Tibial artery (tissue), 4 donors: Measurements from ENCODE around the gene DECR2.

Experiments used
- DNase-seq, 2 donors: peaks; one replicate each; pipeline ENCODE4 v3.0.0-alpha.2; 2019
- H3K27ac ChIP-seq, 2 donors: fragments of 200-600 bp; sonication (generic) in 1 of 2; 1 replicate in 1 of 2; 2 replicates in 1 of 2; pipeline ENCODE4 v1.5.1; 2018 to 2019; ENCODE audit warnings: mild to moderate bottlenecking in 1 of 2
- H3K27me3 ChIP-seq, 2 donors: fragments of 200-600 bp; sonication (generic) in 1 of 2; one replicate each; pipeline versions ENCODE4 v1.5.1 to v1.6.0; 2016 to 2019
- H3K36me3 ChIP-seq, 3 donors: fragments of 200-600 bp; sonication (generic) in 2 of 3; one replicate each; pipeline ENCODE4 v1.5.1; 2016 to 2019; ENCODE audit warnings: mild to moderate bottlenecking in 2 of 3
- H3K4me1 ChIP-seq, 4 donors: fragments of 200-600 bp; sonication (generic) in 2 of 4; 1 replicate in 3 of 4; 2 replicates in 1 of 4; pipeline ENCODE4 v1.5.1; 2016 to 2019
- H3K4me3 ChIP-seq, 2 donors: fragments of 200-600 bp; sonication (generic) in 1 of 2; 1 replicate in 1 of 2; 2 replicates in 1 of 2; pipeline ENCODE4 v1.5.1; 2018 to 2019; ENCODE audit warnings: mild to moderate bottlenecking in 2 of 2
- H3K9me3 ChIP-seq, 3 donors: fragments of 200-600 bp; sonication (generic) in 1 of 3; one replicate each; pipeline ENCODE4 v1.5.1; 2016 to 2019
- CTCF ChIP-seq, 2 experiments: fragments of 200-600 bp in 1 of 2; fragments of 450-650 bp in 1 of 2; IDR thresholded peaks; one replicate each; pipeline ENCODE4 v1.5.1; 2017 to 2019; ENCODE audit warnings: antibody characterized with exemption in 2 of 2, mild to moderate bottlenecking in 1 of 2, moderate library complexity in 1 of 2
- intact Hi-C: fragments of 100-400 bp; cut with DNase I; formaldehyde crosslinking; loops from one replicate; pipeline ENCODE4 v1.15.0; 2023; ENCODE audit warnings: low total_unique reads

The DECR2 gene

GRCh38 chr16:354971-355461, 46.7 kb upstream of the DECR2 start:
- Histone ChIP-seq H3K4me1 (peaks cover 0 to 22% (median 16%) of the 10 kb centered on the region in 4 donors), H3K27me3 (no peaks in the 10 kb centered on the region), H3K27ac (no peak overlapping the region), H3K4me3 (no peak overlapping the region), H3K9me3 (no peaks in the 10 kb centered on the region), H3K36me3 (peaks cover 0 to 9% (median 0%) of the 10 kb centered on the region in 3 donors)
- TF ChIP-seq CTCF (IDR thresholded peaks at IDR 0.05), result no peak
- intact Hi-C loops, result loop anchor here (5.0 kb wide), 1 partner anchor 47 kb away; the partner anchor contains the start of gene DECR2
- no peak for DNase-seq

DNA sequence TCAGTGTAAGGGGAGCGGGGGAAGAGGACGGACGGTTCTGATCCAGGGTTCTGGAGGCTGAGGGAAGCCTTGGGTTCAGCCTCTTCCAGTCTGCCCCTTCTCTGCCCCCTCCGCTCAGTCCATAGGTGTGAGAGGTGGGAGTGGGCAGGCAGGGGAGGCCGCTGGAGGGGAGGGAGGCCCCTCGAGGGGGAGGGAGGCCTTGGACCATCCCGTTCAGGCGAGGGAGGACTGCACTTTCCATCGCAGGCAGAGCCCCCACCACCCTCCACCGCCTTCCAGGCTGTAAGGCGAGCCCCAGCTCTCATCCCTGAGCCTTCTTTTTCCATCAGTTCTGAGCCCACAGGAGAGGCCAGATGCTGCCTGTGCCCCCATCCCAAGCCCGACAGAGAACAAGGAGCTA, 44.9 kb upstream of the DECR2 start:
- peaks cover 0 to 10% (median 6%) of the 10 kb centered on the region in 4 donors for H3K4me1 ChIP-seq
- intact Hi-C loops, result no loop called here
- H3K4me3 ChIP-seq, result no peak overlapping the region
- no peaks in the 10 kb centered on the region for H3K9me3 ChIP-seq
- DNase-seq, result no peak
- peaks cover 0 to 4% of the 10 kb centered on the region in 2 donors for H3K27me3 ChIP-seq
- H3K36me3 ChIP-seq, result no peaks in the 10 kb centered on the region
- TF ChIP-seq CTCF (IDR thresholded peaks at IDR 0.05), result no peak
- no peak overlapping the region for H3K27ac ChIP-seq

DNA sequence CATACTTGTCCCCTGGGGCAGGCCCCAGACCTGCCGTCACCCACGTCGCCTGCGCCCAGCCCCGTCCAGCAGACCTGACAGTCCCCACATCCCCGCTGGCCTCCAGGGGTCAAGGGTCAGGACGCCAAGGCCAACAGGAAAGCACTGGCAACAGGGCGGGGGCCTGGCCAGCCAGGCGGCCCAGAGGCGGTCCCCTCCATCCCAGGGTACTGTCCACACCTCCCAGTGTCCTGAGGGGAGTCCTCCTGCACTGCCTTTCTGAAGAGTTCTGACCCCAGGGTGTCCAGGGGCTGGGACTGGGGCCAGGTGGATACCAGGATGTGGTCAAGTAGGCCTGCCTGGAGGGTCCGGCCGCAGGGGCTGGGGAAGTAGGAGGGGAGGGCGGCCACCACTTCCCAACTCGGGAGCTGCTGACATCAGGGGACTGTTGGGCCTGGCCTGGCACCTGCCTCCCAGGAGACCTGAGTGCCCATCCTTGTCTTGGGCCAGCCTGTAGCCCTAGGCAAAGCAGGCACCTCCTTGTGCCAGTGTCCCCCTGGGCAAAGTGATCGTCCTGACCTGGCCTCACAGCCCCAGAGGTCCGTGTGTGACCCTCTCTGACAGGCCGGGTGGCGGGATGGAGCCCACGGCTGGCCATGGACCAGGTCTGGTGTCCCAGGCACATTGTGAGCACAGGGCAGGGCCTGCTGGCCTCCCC, 42.5 kb upstream of the DECR2 start:
- peaks cover 0 to 25% of the 10 kb centered on the region in 2 donors for H3K27me3 ChIP-seq
- H3K27ac ChIP-seq, result no peak overlapping the region
- H3K4me1 ChIP-seq, result peaks cover 0 to 8% (median 4%) of the 10 kb centered on the region in 4 donors
- no peak for TF ChIP-seq CTCF (IDR thresholded peaks at IDR 0.05)
- no peaks in the 10 kb centered on the region for H3K9me3 ChIP-seq
- intact Hi-C loops, result no loop called here
- DNase-seq, result no peak
- H3K36me3 ChIP-seq, result no peaks in the 10 kb centered on the region
- no peak overlapping the region for H3K4me3 ChIP-seq

- intact Hi-C loops, result no loop called here
- no peak for DNase-seq
- H3K4me3 ChIP-seq, result no peak overlapping the region
- H3K27ac ChIP-seq, result no peak overlapping the region
- TF ChIP-seq CTCF (IDR thresholded peaks at IDR 0.05), result no peak
- peaks cover 0 to 8% (median 4%) of the 10 kb centered on the region in 4 donors for H3K4me1 ChIP-seq
- peaks cover 0 to 33% of the 10 kb centered on the region in 2 donors for H3K27me3 ChIP-seq
- no peaks in the 10 kb centered on the region for H3K9me3 ChIP-seq
- H3K36me3 ChIP-seq, result no peaks in the 10 kb centered on the region
Observed at GRCh38 chr16:359871-360697, 41.6 kb upstream of the DECR2 start.

DNA sequence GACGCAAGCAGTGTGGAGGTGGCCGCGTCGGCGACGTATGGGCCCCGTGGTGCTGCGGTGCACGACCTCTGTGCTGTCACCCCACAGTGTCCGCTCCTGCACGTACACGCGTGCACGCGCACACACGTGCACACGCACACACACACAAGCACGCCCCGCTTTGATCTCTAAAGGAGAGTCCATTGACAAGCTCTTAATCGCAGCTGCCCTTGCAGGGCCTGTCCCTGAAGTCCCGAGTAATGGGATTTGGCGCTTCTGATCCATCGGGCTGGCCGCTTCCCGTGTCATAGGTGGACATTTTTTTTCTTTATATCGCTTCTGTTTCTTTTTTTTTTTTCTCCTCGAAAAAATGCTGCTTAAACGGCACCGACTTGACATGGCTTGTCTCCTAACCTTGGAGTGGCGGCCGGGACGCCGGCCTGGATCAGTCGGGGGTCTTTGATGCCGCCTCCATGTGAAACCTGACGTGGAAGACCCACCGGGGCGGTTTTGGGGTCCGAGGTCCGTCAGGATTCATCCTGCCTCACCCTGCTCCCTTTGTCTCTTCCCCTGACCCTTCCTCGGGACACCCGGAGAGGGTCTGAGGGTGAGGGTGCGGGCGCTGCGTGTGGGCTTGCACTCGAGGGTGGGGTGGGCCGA, 40.9 kb upstream of the DECR2 start:
- DNase-seq, result no peak
- intact Hi-C loops, result no loop called here
- no peak overlapping the region for H3K4me3 ChIP-seq
- peaks cover 0 to 8% (median 4%) of the 10 kb centered on the region in 4 donors for H3K4me1 ChIP-seq
- no peaks in the 10 kb centered on the region for H3K36me3 ChIP-seq
- peaks cover 0 to 33% of the 10 kb centered on the region in 2 donors for H3K27me3 ChIP-seq
- H3K27ac ChIP-seq, result no peak overlapping the region
- no peak for TF ChIP-seq CTCF (IDR thresholded peaks at IDR 0.05)
- H3K9me3 ChIP-seq, result no peaks in the 10 kb centered on the region
